Duodenal mucosa (tissue), 2 donors: ENCODE data around the gene ZNF341.

Experiments used
- H3K27ac ChIP-seq: one replicate; pipeline ENCODE4 v1.7.0; 2013; ENCODE audit warnings: low read depth, low read length
- H3K27me3 ChIP-seq, 2 donors: one replicate each; pipeline ENCODE4 v1.7.0; 2013; ENCODE audit warnings: low read length in 2 of 2, control low read depth in 1 of 2; ENCODE audit not compliant: insufficient read depth in 2 of 2, control insufficient read depth in 1 of 2
- H3K36me3 ChIP-seq, 2 donors: one replicate each; pipeline ENCODE4 v1.7.0; 2013; ENCODE audit warnings: low read length in 2 of 2, control low read depth in 1 of 2; ENCODE audit not compliant: insufficient read depth in 2 of 2, control insufficient read depth in 1 of 2
- H3K4me1 ChIP-seq, 2 donors: one replicate each; pipeline ENCODE4 v1.7.0; 2013; ENCODE audit warnings: low read length in 2 of 2, control low read depth in 1 of 2; ENCODE audit not compliant: insufficient read depth in 2 of 2, control insufficient read depth in 1 of 2
- H3K4me3 ChIP-seq, 2 donors: one replicate each; pipeline ENCODE4 v1.7.0; 2013; ENCODE audit warnings: low read length in 2 of 2, low read depth in 1 of 2
- H3K9ac ChIP-seq, 2 donors: one replicate each; pipeline ENCODE4 v1.7.0; 2013; ENCODE audit warnings: low read length in 2 of 2, low read depth in 1 of 2
- H3K9me3 ChIP-seq, 2 donors: one replicate each; pipeline ENCODE4 v1.7.0; 2013; ENCODE audit warnings: low read length in 2 of 2, control low read depth in 1 of 2; ENCODE audit not compliant: control insufficient read depth in 1 of 2

The ZNF341 gene

DNA sequence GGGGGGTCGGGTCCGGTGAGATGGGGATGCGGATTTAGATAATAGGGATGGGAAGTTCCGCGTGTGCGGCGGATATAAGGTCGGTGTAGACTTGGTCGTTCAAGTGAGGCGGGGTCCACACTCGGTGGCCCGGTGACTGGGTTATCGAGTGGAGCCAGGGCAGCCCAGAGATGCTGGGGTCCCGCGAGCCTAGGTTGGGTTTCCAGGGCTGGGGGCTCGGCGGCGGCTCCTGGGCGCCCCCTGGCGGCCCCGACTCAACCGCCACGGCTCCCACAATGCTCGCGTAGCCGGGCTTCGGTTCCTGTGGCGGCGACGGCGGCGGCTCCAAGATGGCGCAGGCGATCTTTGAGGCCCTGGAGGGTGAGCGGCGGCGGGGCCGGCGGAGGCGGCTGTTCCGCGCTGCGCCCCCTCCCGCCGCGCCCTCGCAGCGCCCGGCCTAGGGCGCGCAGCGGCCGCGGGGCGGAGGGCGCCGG, at the start of gene ZNF341:
ZNF341 (plus strand) TSS at position 304 of the 473 bp plus-strand sequence; CDS start at position 330, 26 bp downstream.
- Histone ChIP-seq H3K27ac (peak within 1 kb of the TSS; percentile 90), H3K4me1 (peaks cover 8 to 28% of the 10 kb centered on the region in 2 donors), H3K4me3 (peak within 1 kb of the TSS; percentile 84 to 94), H3K9ac (peak within 1 kb of the TSS; percentile 72 to 91), H3K27me3 (no peaks in the 10 kb centered on the region), H3K9me3 (peaks cover 7 to 8% of the 10 kb centered on the region in 2 donors), H3K36me3 (peaks cover 0 to 4% of the 10 kb centered on the region in 2 donors)

- H3K36me3 ChIP-seq: peaks cover 0 to under 1% of the 10 kb centered on the region in 2 donors
- no peaks in the 10 kb centered on the region for H3K27me3 ChIP-seq
- peaks cover 17 to 19% of the 10 kb centered on the region in 2 donors for H3K4me1 ChIP-seq
- peak overlapping the region; percentile 26 to 66 for H3K9ac ChIP-seq
- no peak overlapping the region for H3K27ac ChIP-seq
- H3K4me3 ChIP-seq: peak overlapping the region; percentile 53 to 68
- H3K9me3 ChIP-seq: no peaks in the 10 kb centered on the region
These were observed 47.1 kb upstream of the ZNF341 start for GRCh38 chr20:33684533-33685327.

DNA sequence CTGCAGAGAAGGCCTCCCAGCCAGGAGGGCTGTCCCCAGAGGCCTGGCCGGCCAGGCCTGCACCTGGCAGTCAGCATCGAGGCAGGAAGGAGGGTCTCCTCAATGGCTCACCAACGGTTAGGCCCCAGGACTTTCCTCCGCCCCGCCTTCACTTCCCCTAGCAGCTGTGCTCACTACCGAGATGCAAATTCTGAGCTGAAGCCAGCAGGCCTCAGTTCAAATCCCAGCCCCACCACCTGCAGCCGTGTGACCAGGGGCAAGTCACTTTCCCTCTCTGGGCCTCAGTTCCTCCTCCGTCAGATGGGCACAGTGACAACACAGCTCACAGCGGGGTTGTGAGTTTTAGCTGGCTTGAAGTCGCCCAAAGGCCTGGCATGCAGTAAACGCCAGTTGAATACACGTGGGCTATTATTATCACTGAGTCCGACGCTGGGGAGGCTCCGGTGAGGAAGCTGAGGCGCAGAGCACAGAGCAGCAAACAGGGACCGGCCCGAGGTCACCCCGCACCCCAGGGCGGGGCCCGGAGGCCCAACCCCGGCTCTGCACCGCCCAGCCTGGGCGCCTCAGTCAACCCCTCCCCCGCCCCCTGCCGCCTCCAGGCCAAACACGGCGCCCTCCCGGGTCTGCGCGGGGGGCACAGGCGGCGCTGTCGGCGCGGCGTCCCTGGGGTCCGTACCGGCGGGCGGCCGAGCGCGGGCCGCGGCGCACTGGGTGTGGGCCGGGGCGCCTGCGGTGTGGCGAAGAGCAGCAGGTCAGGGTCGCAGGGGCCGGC, 46.3 kb upstream of the ZNF341 start:
- Histone ChIP-seq H3K36me3 (no peaks in the 10 kb centered on the region), H3K4me3 (peak overlapping the region; percentile 53 to 68), H3K27ac (no peak overlapping the region)

GRCh38 chr20:33686100-33686983, 45.5 kb upstream of the ZNF341 start, which contains the start of gene E2F1:
TSS of gene E2F1 (minus strand) at chr20:33686385. CDS start at chr20:33686264, 121 bp downstream.
- H3K27ac ChIP-seq: no peak within 1 kb of the TSS
- peak within 1 kb of the TSS; percentile 26 to 66 for H3K9ac ChIP-seq
- H3K9me3 ChIP-seq: no peaks in the 10 kb centered on the region
- H3K27me3 ChIP-seq: no peaks in the 10 kb centered on the region
- peak within 1 kb of the TSS; percentile 53 to 68 for H3K4me3 ChIP-seq
- H3K4me1 ChIP-seq: peaks cover 17 to 19% of the 10 kb centered on the region in 2 donors
- no peaks in the 10 kb centered on the region for H3K36me3 ChIP-seq

More for the DNA sequence above, 46.3 kb upstream of the ZNF341 start:
- Histone ChIP-seq H3K27me3 (no peaks in the 10 kb centered on the region), H3K9ac (peak overlapping the region; percentile 26 to 66), H3K9me3 (no peaks in the 10 kb centered on the region), H3K4me1 (peaks cover 17 to 19% of the 10 kb centered on the region in 2 donors)

- H3K27me3 ChIP-seq: no peaks in the 10 kb centered on the region
- H3K9ac ChIP-seq: peak overlapping the region in 1 of 2 donors; percentile 47
- no peak overlapping the region for H3K27ac ChIP-seq
- H3K36me3 ChIP-seq: no peaks in the 10 kb centered on the region
- peak overlapping the region; percentile 51 to 64 for H3K4me3 ChIP-seq
- no peaks in the 10 kb centered on the region for H3K9me3 ChIP-seq
- peaks cover 17 to 19% of the 10 kb centered on the region in 2 donors for H3K4me1 ChIP-seq
These were observed 44.8 kb upstream of the ZNF341 start for GRCh38 chr20:33686984-33687366.

- Histone ChIP-seq H3K9ac (no peak overlapping the region), H3K4me1 (peaks cover 17 to 19% of the 10 kb centered on the region in 2 donors), H3K9me3 (no peaks in the 10 kb centered on the region), H3K4me3 (no peak overlapping the region), H3K27me3 (no peaks in the 10 kb centered on the region), H3K36me3 (no peaks in the 10 kb centered on the region), H3K27ac (no peak overlapping the region)
These were observed 44.4 kb upstream of the ZNF341 start for GRCh38 chr20:33687370-33687915.

GRCh38 chr20:33687993-33688937, 43.5 kb upstream of the ZNF341 start:
- H3K4me1 ChIP-seq: peaks cover 17 to 19% of the 10 kb centered on the region in 2 donors
- no peak overlapping the region for H3K4me3 ChIP-seq
- H3K36me3 ChIP-seq: no peaks in the 10 kb centered on the region
- H3K27ac ChIP-seq: no peak overlapping the region
- no peaks in the 10 kb centered on the region for H3K9me3 ChIP-seq
- H3K9ac ChIP-seq: no peak overlapping the region
- H3K27me3 ChIP-seq: no peaks in the 10 kb centered on the region

DNA sequence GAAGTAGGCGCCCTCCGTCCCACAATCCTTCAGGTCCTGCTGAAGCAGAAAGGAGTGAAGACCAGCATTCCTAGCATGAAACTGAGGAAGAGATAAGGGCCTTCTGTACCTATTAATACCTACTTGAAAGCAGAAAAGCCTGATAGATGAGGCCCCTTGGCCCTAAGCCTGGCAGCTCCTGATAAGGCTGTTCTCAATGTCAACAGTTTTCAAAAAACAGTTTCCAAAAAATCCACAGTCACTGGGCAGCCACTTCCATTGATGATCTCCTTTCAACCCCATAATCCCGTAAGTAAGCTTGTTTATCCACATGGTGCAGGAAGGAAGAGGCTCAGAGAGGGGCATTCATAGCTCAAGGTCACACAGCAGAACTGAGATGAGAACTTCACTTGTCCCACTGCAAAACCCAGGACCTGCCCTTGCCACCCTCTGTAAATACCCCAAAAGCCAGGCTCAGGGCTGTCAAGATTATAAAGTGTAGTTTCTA, 42.8 kb upstream of the ZNF341 start:
- Histone ChIP-seq H3K9me3 (no peaks in the 10 kb centered on the region), H3K4me1 (peaks cover 17 to 19% of the 10 kb centered on the region in 2 donors), H3K36me3 (no peaks in the 10 kb centered on the region), H3K4me3 (no peak overlapping the region), H3K9ac (no peak overlapping the region), H3K27ac (no peak overlapping the region), H3K27me3 (no peaks in the 10 kb centered on the region)
